A549 (cell line): Measurements from ENCODE around the gene CIPC. TPM values are rescaled to one million over a fixed set of nuclear protein-coding genes. Genes with fewer than 3 reads are reported as not detected.

Experiments
- ATAC-seq, 2 experiments: fragments of 200-7000 bp in 1 of 2; fragments of >200 bp in 1 of 2; cut with Nextera tagmentation in 1 of 2; cut with Tn5 transposase in 1 of 2; 3 replicates each; pipeline versions ENCODE4 v1.8.0 to v1.9.1; 2018 to 2020; ENCODE audit warnings: mild to moderate bottlenecking in 1 of 2, moderate library complexity in 1 of 2
- CTCF ChIA-PET: fragments of 300-600 bp; sonication (Branson Sonifier 250); formaldehyde crosslinking; extraction: SDS; loops from one replicate; lab custom pipeline; 2021; ENCODE audit warnings: antibody characterized with exemption, inconsistent platforms; lab: Yijun Ruan, JAX
- POLR2A ChIA-PET: fragments of 350-600 bp; formaldehyde crosslinking; extraction: SDS; loops from one replicate; lab custom pipeline; 2021; ENCODE audit warnings: antibody characterized with exemption, inconsistent platforms; lab: Yijun Ruan, JAX
- DNase-seq, 2 experiments: peaks; one replicate each; pipeline versions ENCODE4 v3.0.0 to v3.0.0-alpha.2; 2011 to 2016; ENCODE audit warnings: low read depth in 1 of 2, low spot score in 1 of 2
- FAIRE-seq: peaks from 2 replicates; lab custom pipeline; 2011; peaks lifted over from hg19 to GRCh38; lab: Jason Lieb, UNC
- H3K27ac ChIP-seq, 2 experiments: fragments of >200 bp; sonication (Bioruptor Twin); formaldehyde crosslinking; 3 replicates each; pipeline ENCODE4 v1.5.1; 2016 to 2017
- H3K4me1 ChIP-seq: fragments of >200 bp; sonication (Bioruptor Twin); formaldehyde crosslinking; 3 replicates; pipeline ENCODE4 v1.6.1; 2016
- H3K4me2 ChIP-seq: fragments of >200 bp; sonication (Bioruptor Twin); formaldehyde crosslinking; 3 replicates; pipeline ENCODE4 v1.6.1; 2016
- H3K4me3 ChIP-seq: fragments of >200 bp; sonication (Bioruptor Twin); formaldehyde crosslinking; 3 replicates; pipeline ENCODE4 v1.5.1; 2016
- H3K9me3 ChIP-seq: fragments of >200 bp; sonication (Bioruptor Twin); formaldehyde crosslinking; 3 replicates; pipeline ENCODE4 v1.6.1; 2016
- CEBPB ChIP-seq, 2 experiments: fragments of >200 bp in 1 of 2; sonication (Bioruptor Twin) in 1 of 2; formaldehyde crosslinking in 1 of 2; IDR thresholded peaks; 2 replicates each; pipeline ENCODE4 v1.6.1; 2012 to 2016
- CHD4 ChIP-seq: fragments of 200-600 bp; sonication (generic); IDR thresholded peaks from 2 replicates; pipeline ENCODE4 v1.6.1; 2016; ENCODE audit warnings: antibody characterized with exemption, mild to moderate bottlenecking, borderline replicate concordance
- EHF ChIP-seq: fragments of 250-450 bp; sonication (Bioruptor Pico); IDR thresholded peaks from 2 replicates; pipeline ENCODE4 v1.5.0; 2020; ENCODE audit warnings: mild to moderate bottlenecking
- ESRRA ChIP-seq: fragments of 150-350 bp; IDR thresholded peaks from 2 replicates; pipeline ENCODE4 v1.6.1; 2014; ENCODE audit warnings: mild to moderate bottlenecking, low read length, borderline replicate concordance
- FOXS1 ChIP-seq: fragments of 250-450 bp; sonication (Bioruptor Pico); IDR thresholded peaks from 2 replicates; pipeline ENCODE4 v1.5.0; 2020; ENCODE audit warnings: mild to moderate bottlenecking, moderate library complexity
- HOXA7 ChIP-seq: fragments of 250-450 bp; sonication (Bioruptor Pico); IDR thresholded peaks from 2 replicates; pipeline ENCODE4 v1.5.0; 2020; ENCODE audit warnings: mild to moderate bottlenecking, moderate library complexity
- HOXB5 ChIP-seq: fragments of 250-450 bp; sonication (Bioruptor Pico); IDR thresholded peaks from 2 replicates; pipeline ENCODE4 v1.5.0; 2020; ENCODE audit warnings: mild to moderate bottlenecking, moderate library complexity
- JUN ChIP-seq, 2 experiments: fragments of >200 bp; sonication (Bioruptor Twin); formaldehyde crosslinking; IDR thresholded peaks; 2 replicates in 1 of 2; 3 replicates in 1 of 2; pipeline ENCODE4 v1.6.1; 2016 to 2017
- KDM5A ChIP-seq: fragments of 200-600 bp; sonication (generic); IDR thresholded peaks from 2 replicates; pipeline ENCODE4 v1.6.1; 2016; ENCODE audit warnings: antibody characterized with exemption, mild to moderate bottlenecking
- NFE2L2 ChIP-seq: fragments of 150-350 bp; conservative IDR thresholded peaks from 2 replicates; pipeline ENCODE4 v1.6.1; 2014; ENCODE audit warnings: low read length
- NR3C1 ChIP-seq: fragments of >200 bp; sonication (Bioruptor Twin); formaldehyde crosslinking; IDR thresholded peaks from 3 replicates; pipeline ENCODE4 v1.6.1; 2017
- RAD21 ChIP-seq, 2 experiments: fragments of >200 bp in 1 of 2; sonication (Bioruptor Twin) in 1 of 2; formaldehyde crosslinking in 1 of 2; IDR thresholded peaks in 1 of 2; conservative IDR thresholded peaks in 1 of 2; 2 replicates in 1 of 2; 3 replicates in 1 of 2; pipeline ENCODE4 v1.6.1; 2012 to 2018; ENCODE audit warnings: inconsistent platforms in 1 of 2
- RARB ChIP-seq: fragments of 250-450 bp; sonication (Bioruptor Pico); IDR thresholded peaks from 2 replicates; pipeline ENCODE4 v1.8.0; 2021; ENCODE audit warnings: mild to moderate bottlenecking, moderate library complexity
- RCOR1 ChIP-seq: fragments of 150-350 bp; IDR thresholded peaks from 2 replicates; pipeline ENCODE4 v1.6.1; 2014; ENCODE audit warnings: antibody characterized with exemption, low read length, low read depth
- RFX5 ChIP-seq: fragments of 450-650 bp; IDR thresholded peaks from 2 replicates; pipeline ENCODE4 v1.7.1; 2014; ENCODE audit warnings: antibody characterized with exemption, mild to moderate bottlenecking, moderate library complexity
- TFCP2L1 ChIP-seq: fragments of 250-450 bp; sonication (Bioruptor Pico); IDR thresholded peaks from 2 replicates; pipeline ENCODE4 v1.5.0; 2021; ENCODE audit warnings: mild to moderate bottlenecking
- ZFP36 ChIP-seq: fragments of 450-650 bp; IDR thresholded peaks from 2 replicates; pipeline ENCODE4 v1.6.1; 2014; ENCODE audit warnings: borderline replicate concordance; ENCODE audit not compliant: partially characterized antibody
- WGBS: methylation state at CpG from one replicate; pipeline ENCODE4 v1.1.6; 2017; ENCODE audit errors: missing lambda C conversion rate; 5-methylcytosine and 5-hydroxymethylcytosine counted together
- polyA plus RNA-seq, 4 experiments: library from polyadenylated mRNA; depleted of rRNA in 3 of 4; stranded (reverse); fragments of >200 nt; fragmentation: RNase III in 1 of 4; extraction: RNeasy Plus Mini Kit Qiagen cat#74134 plus additional on column Dnase treatment in 1 of 4; gene quantifications; 2 replicates in 3 of 4; 3 replicates in 1 of 4; pipeline ENCODE4 v1.2.3, GENCODE V29; 2011 to 2017
- TF ChIP-seq, protein P1 (sequence below): fragments of 250-450 bp; sonication (Bioruptor Pico); IDR thresholded peaks from 2 replicates; pipeline ENCODE4 v1.5.0; 2020; ENCODE audit warnings: low read depth, mild to moderate bottlenecking, moderate library complexity
- TF ChIP-seq, protein P2 (sequence below): fragments of 200-600 bp; sonication (generic); IDR thresholded peaks from 2 replicates; pipeline ENCODE4 v1.6.1; 2016; ENCODE audit warnings: antibody characterized with exemption, mild to moderate bottlenecking, moderate library complexity
- TF ChIP-seq, protein P3 (sequence below): IDR thresholded peaks from 2 replicates; pipeline ENCODE4 v1.6.1; 2012
- TF ChIP-seq, protein P4 (sequence below): IDR thresholded peaks from 2 replicates; pipeline ENCODE4 v1.6.1; 2012

Gene CIPC
- polyA plus RNA-seq, 2 of the 4 experiments (the other 2 are of a cell fraction), result 8.9 to 13.9 TPM

DNA sequence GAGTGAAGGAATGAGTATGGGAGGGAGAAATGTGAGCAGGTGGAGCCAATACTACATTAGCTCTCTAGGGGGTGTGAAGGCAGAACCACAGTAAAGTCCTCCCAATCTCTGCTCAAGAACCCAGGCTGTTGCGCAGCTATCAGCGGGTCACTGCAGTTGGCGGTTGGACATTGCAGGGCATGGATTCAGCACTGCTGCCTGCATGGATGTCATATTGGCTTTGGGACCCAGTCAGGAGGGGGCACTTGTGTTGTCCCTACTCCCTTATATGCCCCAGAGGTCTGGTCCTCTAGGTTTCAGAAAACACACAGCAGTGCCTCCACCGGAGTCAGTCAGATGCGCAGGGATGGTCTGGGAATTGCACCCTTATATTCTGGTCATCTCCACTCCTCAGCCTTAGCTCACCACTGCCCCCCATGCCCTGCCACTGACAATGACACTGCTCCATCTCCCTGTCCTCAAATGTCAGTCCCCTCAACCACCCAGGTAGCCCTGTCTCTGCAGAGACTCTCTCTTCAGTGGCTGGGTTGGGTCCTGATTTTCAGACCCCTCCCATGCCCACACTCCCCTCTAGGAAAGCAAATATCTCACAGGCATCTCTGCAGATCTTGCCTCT is 33.9 kb downstream of the CIPC start:
- no peaks in the 10 kb centered on the region for H3K4me1 ChIP-seq
- no peak for TF ChIP-seq FOXS1
- TF ChIP-seq ESRRA, result no peak
- no peak for TF ChIP-seq RFX5
- TF ChIP-seq RAD21 (conservative IDR thresholded peaks at IDR 0.05 in 1 of 2, IDR thresholded peaks at IDR 0.05 in 1 of 2), result no peak
- CTCF ChIA-PET, result interaction anchor here (0.8 to 3.9 kb wide), 4 partner anchors 11 to 183 kb away, joined by 3 to 13 read pairs (median 8); no protein-coding TSS in a partner anchor
- 50% methylated on average over 5 of the region's 5 CpGs for WGBS
- H3K4me3 ChIP-seq, result no peak overlapping the region
- FAIRE-seq (no peak), DNase-seq (no peak), ATAC-seq (0 out of 6 replicates have a peak, but pooled peaks of 1 of the 2 experiments have one; percentile 20)
- no peaks in the 10 kb centered on the region for H3K9me3 ChIP-seq
- no peak overlapping the region for H3K4me2 ChIP-seq
- no peak overlapping the region for H3K27ac ChIP-seq
- POLR2A ChIA-PET, result no interaction called here

DNA sequence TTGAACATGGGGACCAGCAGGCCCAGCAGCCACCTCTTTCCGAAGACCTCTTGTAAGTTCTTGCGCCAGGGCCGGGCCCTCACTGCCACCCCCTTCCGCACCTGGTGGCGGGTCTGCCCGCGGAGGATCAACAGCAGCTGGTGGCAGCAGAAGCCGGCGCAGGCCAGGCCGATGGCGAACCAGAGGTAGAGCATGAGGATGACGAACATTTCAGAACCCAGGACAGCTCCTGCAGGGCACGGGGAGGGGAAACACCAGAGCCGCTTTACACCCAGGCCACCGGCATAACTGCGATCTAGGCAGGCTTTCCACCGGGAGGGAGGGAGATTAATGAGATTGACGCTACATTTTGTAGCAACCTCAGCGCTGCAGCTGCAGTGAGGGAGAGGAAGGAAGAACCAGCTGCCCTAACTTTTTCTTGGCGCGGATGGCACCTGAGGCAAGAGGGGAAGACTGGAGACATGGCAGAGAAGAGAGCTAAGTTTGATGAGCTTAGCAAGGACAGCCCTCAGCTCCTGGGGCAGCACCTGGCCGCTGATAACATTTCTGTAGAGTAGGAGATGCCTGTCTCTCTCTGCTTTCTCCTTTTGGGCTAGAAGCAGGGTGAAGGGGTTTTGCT is 35.8 kb downstream of the CIPC start:
- ATAC-seq, result peak; percentile 55 to 78; a peak in 5 of 6 replicates
- DNase-seq, result peak; percentile 49 to 65
- POLR2A ChIA-PET, result no interaction called here
- Histone ChIP-seq H3K4me2 (no peak overlapping the region), H3K4me3 (no peak overlapping the region)
- no peak for FAIRE-seq
- TF ChIP-seq CHD4 (no peak), NFE2L2 (no peak), HOXB5 (CRISPR knock-in tag) (0 out of 2 replicates have a peak, but pooled peaks have one; percentile 24), HOXA7 (CRISPR knock-in tag) (no peak)
- TF ChIP-seq, protein P1, sequence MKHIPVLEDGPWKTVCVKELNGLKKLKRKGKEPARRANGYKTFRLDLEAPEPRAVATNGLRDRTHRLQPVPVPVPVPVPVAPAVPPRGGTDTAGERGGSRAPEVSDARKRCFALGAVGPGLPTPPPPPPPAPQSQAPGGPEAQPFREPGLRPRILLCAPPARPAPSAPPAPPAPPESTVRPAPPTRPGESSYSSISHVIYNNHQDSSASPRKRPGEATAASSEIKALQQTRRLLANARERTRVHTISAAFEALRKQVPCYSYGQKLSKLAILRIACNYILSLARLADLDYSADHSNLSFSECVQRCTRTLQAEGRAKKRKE, result 0 out of 2 replicates have a peak, but pooled peaks have one; percentile 17
- TF ChIP-seq, protein P2, sequence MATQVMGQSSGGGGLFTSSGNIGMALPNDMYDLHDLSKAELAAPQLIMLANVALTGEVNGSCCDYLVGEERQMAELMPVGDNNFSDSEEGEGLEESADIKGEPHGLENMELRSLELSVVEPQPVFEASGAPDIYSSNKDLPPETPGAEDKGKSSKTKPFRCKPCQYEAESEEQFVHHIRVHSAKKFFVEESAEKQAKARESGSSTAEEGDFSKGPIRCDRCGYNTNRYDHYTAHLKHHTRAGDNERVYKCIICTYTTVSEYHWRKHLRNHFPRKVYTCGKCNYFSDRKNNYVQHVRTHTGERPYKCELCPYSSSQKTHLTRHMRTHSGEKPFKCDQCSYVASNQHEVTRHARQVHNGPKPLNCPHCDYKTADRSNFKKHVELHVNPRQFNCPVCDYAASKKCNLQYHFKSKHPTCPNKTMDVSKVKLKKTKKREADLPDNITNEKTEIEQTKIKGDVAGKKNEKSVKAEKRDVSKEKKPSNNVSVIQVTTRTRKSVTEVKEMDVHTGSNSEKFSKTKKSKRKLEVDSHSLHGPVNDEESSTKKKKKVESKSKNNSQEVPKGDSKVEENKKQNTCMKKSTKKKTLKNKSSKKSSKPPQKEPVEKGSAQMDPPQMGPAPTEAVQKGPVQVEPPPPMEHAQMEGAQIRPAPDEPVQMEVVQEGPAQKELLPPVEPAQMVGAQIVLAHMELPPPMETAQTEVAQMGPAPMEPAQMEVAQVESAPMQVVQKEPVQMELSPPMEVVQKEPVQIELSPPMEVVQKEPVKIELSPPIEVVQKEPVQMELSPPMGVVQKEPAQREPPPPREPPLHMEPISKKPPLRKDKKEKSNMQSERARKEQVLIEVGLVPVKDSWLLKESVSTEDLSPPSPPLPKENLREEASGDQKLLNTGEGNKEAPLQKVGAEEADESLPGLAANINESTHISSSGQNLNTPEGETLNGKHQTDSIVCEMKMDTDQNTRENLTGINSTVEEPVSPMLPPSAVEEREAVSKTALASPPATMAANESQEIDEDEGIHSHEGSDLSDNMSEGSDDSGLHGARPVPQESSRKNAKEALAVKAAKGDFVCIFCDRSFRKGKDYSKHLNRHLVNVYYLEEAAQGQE, result peak; percentile 92
- TF ChIP-seq, all 56 proteins: peak for 3
- no peak overlapping the region for H3K27ac ChIP-seq
- CTCF ChIA-PET, result interaction anchor here (0.9 to 4.7 kb wide), 8 partner anchors 9 to 261 kb away, joined by 3 to 52 read pairs (median 10); no protein-coding TSS in a partner anchor
- 21% methylated on average over 19 of the region's 22 CpGs for WGBS
- H3K9me3 ChIP-seq, result no peaks in the 10 kb centered on the region
- H3K4me1 ChIP-seq, result no peaks in the 10 kb centered on the region

DNA sequence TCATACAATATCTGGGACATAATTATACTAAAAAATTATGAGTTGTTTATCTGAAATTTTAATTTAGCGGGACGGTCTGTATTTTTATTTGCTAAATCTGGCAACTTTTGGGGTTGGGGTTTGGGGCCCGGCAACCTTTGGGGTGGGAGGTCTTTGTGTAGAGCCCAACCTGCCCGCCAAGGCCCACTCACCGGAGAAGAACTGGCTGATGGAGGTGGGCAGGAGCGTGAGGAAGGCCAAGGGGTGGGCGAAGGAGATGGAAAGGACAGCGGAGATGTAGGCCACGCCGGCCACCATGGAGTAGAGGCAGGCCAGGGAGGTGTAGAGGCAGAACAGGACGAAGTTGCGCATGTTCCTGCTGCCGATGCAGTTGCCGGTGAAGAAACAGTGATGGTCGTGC is 41.0 kb downstream of the CIPC start:
- Histone ChIP-seq H3K4me1 (peaks cover 9% of the 10 kb centered on the region), H3K4me2 (peak overlapping the region; percentile 100), H3K9me3 (no peaks in the 10 kb centered on the region), H3K27ac (no peak overlapping the region), H3K4me3 (no peak overlapping the region)
- no peak for DNase-seq
- 51% methylated on average over 15 of the region's 15 CpGs for WGBS
- ChIA-PET POLR2A (no interaction called here), CTCF (interaction anchor here (1.2 to 7.3 kb wide), 6 partner anchors 11 to 175 kb away, joined by 3 to 78 read pairs (median 9); no protein-coding TSS in a partner anchor)
- no peak for FAIRE-seq
- ATAC-seq, result no peak
- TF ChIP-seq, protein P3, sequence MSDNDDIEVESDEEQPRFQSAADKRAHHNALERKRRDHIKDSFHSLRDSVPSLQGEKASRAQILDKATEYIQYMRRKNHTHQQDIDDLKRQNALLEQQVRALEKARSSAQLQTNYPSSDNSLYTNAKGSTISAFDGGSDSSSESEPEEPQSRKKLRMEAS, result no peak
- TF ChIP-seq, protein P1, result no peak
- TF ChIP-seq JUN (IDR thresholded peaks at IDR 0.05) (no peak), RCOR1 (no peak), CEBPB (IDR thresholded peaks at IDR 0.05) (no peak), RARB (CRISPR knock-in tag) (no peak), TFCP2L1 (CRISPR knock-in tag) (no peak), EHF (no peak), NR3C1 (no peak), KDM5A (no peak), ZFP36 (no peak)
- TF ChIP-seq, protein P4, sequence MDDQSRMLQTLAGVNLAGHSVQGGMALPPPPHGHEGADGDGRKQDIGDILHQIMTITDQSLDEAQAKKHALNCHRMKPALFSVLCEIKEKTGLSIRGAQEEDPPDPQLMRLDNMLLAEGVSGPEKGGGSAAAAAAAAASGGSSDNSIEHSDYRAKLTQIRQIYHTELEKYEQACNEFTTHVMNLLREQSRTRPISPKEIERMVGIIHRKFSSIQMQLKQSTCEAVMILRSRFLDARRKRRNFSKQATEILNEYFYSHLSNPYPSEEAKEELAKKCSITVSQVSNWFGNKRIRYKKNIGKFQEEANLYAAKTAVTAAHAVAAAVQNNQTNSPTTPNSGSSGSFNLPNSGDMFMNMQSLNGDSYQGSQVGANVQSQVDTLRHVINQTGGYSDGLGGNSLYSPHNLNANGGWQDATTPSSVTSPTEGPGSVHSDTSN, result no peak
- TF ChIP-seq, protein P2, result no peak
